Prostate gland (tissue), 2 donors: ENCODE measurements around the gene EXOC3. TPM values are rescaled to one million over a fixed set of nuclear protein-coding genes. Genes with fewer than 3 reads are reported as not detected.

Experiments used
- DNase-seq: peaks from one replicate; pipeline ENCODE4 v3.0.0-alpha.2; 2019; ENCODE audit warnings: low spot score
- H3K27ac ChIP-seq, 2 donors: fragments of 200-600 bp; sonication (generic); 2 replicates each; pipeline ENCODE4 v1.5.1; 2017 to 2019
- H3K27me3 ChIP-seq: fragments of 200-600 bp; sonication (generic); replicated peaks from 2 replicates; pipeline ENCODE4 v1.5.1; 2019; ENCODE audit not compliant: insufficient read depth
- H3K36me3 ChIP-seq, 2 donors: fragments of 200-600 bp; sonication (generic); 1 replicate in 1 of 2; 2 replicates in 1 of 2; pipeline versions ENCODE4 v1.5.1 to v1.8.1; 2017 to 2019
- H3K4me1 ChIP-seq: fragments of 200-600 bp; sonication (generic); replicated peaks from 2 replicates; pipeline ENCODE4 v1.5.1; 2019
- H3K4me3 ChIP-seq, 2 donors: fragments of 200-600 bp; sonication (generic); 2 replicates each; pipeline ENCODE4 v1.5.1; 2017 to 2019
- H3K9me3 ChIP-seq: fragments of 200-600 bp; sonication (generic); 2 replicates; pipeline ENCODE4 v1.5.1; 2017
- POLR2A ChIP-seq: fragments of 450-650 bp; IDR thresholded peaks from one replicate; pipeline ENCODE4 v1.6.1; 2016; ENCODE audit warnings: antibody characterized with exemption, mild to moderate bottlenecking
- POLR2AphosphoS5 ChIP-seq: sonication (generic); formaldehyde crosslinking; IDR thresholded peaks from one replicate; pipeline ENCODE4 v1.6.1; 2017; ENCODE audit warnings: antibody characterized with exemption
- WGBS: methylation state at CpG from one replicate; pipeline ENCODE4 v1.1.5; 2018; 5-methylcytosine and 5-hydroxymethylcytosine counted together
- intact Hi-C: fragments of 100-400 bp; cut with DNase I; formaldehyde crosslinking; loops from one replicate; pipeline ENCODE4 v1.14.2; 2022
- total RNA-seq, 2 donors: library from RNA; depleted of rRNA; stranded (reverse); fragments of >200 nt; gene quantifications; one replicate each; pipeline ENCODE4 v1.1.0, GENCODE V29; 2016
- TF ChIP-seq, protein P1 (sequence below), 4 experiments: fragments of 200-600 bp in 2 of 4; fragments of 450-650 bp in 2 of 4; sonication (generic) in 2 of 4; IDR thresholded peaks; 1 replicate in 3 of 4; 2 replicates in 1 of 4; pipeline ENCODE4 v1.5.1; 2016 to 2019; ENCODE audit warnings: antibody characterized with exemption in 4 of 4, mild to moderate bottlenecking in 2 of 4, moderate library complexity in 2 of 4

Gene EXOC3
- total RNA-seq, 2 donors from 2014 or later: 44.3 to 79.7 TPM

GRCh38 chr5:500491-500890 lies 57.5 kb downstream of the EXOC3 start:
- no peaks in the 10 kb centered on the region for H3K9me3 ChIP-seq
- no peaks in the 10 kb centered on the region for H3K4me1 ChIP-seq
- no peak overlapping the region for H3K27ac ChIP-seq
- no peak for DNase-seq
- H3K36me3 ChIP-seq: no peaks in the 10 kb centered on the region
- no peak overlapping the region for H3K4me3 ChIP-seq
- TF ChIP-seq POLR2A: no peak
- no peak for TF ChIP-seq POLR2AphosphoS5
- 84% methylated on average over 10 of the region's 10 CpGs for WGBS
- peaks cover 12% of the 10 kb centered on the region for H3K27me3 ChIP-seq
- intact Hi-C loops: no loop called here

DNA sequence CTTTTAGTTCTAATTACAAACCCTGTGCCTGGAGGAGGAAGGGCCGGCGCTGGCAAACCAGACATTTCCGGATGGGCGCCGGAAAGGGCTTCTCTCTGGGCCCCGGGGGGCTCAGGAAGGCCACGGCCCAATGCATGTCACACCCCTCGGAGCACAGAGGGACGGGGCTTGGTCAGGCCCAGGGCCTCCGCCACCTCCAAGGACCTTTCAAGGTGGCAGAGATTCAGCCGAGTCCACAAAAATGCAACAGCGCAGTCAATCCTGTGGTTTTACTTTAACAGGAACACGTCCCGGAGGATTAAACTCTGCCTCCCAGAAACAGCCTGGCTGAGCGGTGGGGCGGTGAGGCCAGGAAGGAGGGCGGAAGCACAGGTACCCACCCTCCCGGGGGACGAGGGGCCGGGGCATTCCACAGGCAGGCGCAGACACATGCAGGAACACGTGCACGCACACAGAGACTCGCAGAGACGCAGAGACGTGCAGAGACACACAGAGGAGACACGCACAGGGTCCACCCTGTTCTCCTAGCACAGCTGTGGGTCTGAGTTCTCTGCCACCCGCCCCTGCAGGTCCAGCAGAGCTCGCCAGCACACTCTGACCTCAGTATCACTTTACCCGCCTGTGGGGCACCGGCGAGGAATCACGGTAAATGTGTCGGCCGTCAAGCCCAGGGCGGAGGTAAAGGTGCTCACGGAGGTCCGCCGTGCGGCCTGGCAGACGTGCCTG lies 58.3 kb downstream of the EXOC3 start:
- H3K27me3 ChIP-seq: peaks cover 17% of the 10 kb centered on the region
- TF ChIP-seq, protein P1, sequence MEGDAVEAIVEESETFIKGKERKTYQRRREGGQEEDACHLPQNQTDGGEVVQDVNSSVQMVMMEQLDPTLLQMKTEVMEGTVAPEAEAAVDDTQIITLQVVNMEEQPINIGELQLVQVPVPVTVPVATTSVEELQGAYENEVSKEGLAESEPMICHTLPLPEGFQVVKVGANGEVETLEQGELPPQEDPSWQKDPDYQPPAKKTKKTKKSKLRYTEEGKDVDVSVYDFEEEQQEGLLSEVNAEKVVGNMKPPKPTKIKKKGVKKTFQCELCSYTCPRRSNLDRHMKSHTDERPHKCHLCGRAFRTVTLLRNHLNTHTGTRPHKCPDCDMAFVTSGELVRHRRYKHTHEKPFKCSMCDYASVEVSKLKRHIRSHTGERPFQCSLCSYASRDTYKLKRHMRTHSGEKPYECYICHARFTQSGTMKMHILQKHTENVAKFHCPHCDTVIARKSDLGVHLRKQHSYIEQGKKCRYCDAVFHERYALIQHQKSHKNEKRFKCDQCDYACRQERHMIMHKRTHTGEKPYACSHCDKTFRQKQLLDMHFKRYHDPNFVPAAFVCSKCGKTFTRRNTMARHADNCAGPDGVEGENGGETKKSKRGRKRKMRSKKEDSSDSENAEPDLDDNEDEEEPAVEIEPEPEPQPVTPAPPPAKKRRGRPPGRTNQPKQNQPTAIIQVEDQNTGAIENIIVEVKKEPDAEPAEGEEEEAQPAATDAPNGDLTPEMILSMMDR (IDR thresholded peaks at IDR 0.05): no peak
- TF ChIP-seq POLR2A: no peak
- TF ChIP-seq POLR2AphosphoS5: no peak
- intact Hi-C loops: no loop called here
- H3K9me3 ChIP-seq: no peaks in the 10 kb centered on the region
- DNase-seq: no peak
- H3K27ac ChIP-seq: no peak overlapping the region
- H3K4me1 ChIP-seq: no peaks in the 10 kb centered on the region
- H3K36me3 ChIP-seq: no peaks in the 10 kb centered on the region
- no peak overlapping the region for H3K4me3 ChIP-seq
- 32% methylated on average over 14 of the region's 41 CpGs for WGBS

- no peak overlapping the region for H3K27ac ChIP-seq
These were observed 58.8 kb downstream of the EXOC3 start for GRCh38 chr5:501831-502184.

DNA sequence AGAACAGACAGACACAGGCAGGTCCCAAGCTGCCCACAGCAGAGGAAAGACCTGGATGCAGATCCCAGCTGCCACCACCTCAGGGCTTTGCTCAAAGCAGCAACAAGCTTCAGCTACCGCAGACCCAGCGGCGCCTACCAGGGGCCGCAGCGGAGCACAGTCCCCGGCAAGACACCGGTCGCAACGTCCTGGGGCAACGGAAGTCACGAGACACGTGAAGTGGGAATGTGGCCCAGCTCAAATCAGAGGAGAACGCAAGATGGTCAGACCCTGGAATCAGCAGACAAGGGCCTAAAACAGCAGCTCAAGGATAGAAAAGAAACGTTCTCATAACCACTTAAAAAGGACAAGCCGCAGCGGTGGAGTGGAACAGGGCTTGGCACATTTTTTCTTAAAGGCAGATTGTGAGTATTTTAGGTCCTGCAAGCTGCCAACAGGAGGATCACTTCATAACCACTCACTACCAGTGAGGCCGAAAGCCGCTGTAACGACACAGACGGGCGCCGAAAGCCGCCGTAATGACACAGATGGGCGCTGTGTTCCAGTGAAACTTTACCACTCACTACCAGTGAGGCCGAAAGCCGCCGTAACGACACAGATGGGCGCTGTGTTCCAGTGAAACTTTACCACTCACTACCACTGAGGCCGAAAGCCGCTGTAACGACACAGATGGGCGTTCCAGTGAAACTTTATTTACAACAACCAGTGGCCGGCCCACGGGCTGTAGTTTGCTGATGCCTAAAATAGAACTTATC lies 59.5 kb downstream of the EXOC3 start:
- Histone ChIP-seq H3K9me3 (no peaks in the 10 kb centered on the region), H3K36me3 (no peaks in the 10 kb centered on the region), H3K27me3 (peaks cover 17% of the 10 kb centered on the region), H3K27ac (no peak overlapping the region), H3K4me1 (no peaks in the 10 kb centered on the region), H3K4me3 (no peak overlapping the region)
- DNase-seq: no peak
- intact Hi-C loops: no loop called here
- WGBS: 75% methylated on average over 36 of the region's 36 CpGs
- TF ChIP-seq POLR2AphosphoS5 (no peak), POLR2A (no peak)
- TF ChIP-seq, protein P1 (IDR thresholded peaks at IDR 0.05): no peak

More at GRCh38 chr5:501831-502184, 58.8 kb downstream of the EXOC3 start:
- no peaks in the 10 kb centered on the region for H3K4me1 ChIP-seq
- H3K4me3 ChIP-seq: no peak overlapping the region
- peaks cover 22% of the 10 kb centered on the region for H3K27me3 ChIP-seq
- no peak for DNase-seq
- H3K9me3 ChIP-seq: no peaks in the 10 kb centered on the region
- H3K36me3 ChIP-seq: no peaks in the 10 kb centered on the region
- TF ChIP-seq POLR2AphosphoS5: no peak
- TF ChIP-seq, protein P1 (IDR thresholded peaks at IDR 0.05): no peak
- no peak for TF ChIP-seq POLR2A
- 31% methylated on average over 14 of the region's 23 CpGs for WGBS
- intact Hi-C loops: no loop called here

DNA sequence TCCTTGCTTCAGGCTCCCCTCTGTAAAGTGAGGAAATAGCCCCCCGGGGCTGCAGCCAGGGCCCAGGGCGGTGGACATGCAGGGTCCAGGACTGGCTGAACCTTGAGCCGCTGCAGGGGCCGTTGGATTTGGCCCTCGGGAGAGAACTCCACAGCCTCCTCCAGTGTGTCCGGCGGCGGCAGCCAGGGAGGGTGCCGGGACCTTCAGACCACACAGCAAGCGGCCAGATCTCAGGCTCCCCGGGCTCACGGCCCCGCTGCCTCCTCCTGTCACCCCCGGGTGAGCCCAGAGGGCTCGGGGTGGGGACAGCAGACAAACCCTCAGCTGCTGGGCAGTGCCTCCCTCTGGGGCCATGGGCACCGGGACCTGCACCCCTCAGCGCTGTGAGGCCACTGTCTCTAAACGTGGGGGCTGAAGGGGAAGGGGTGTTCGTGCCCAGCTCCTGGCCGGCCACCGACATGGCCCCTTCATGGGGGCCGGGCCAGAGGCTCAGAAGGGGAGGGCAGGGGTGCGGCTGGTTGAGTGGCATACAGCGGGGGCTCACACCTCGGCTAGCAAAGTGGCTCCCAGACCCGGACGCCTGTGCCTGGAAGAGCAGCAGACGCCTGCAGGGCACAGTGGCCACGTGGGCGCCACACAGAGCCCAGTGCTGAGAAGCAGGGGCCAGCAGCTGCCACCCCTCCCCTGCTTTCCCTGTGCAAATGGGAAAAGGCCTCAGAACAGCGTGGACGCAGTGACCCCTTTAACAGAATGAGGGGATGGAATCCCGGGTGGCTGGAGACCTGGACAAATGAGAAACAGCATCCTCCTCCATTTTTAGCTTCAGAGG lies 61.6 kb downstream of the EXOC3 start:
- H3K4me3 ChIP-seq: no peak overlapping the region
- intact Hi-C loops: no loop called here
- no peak for TF ChIP-seq POLR2AphosphoS5
- TF ChIP-seq, protein P1 (IDR thresholded peaks at IDR 0.05): no peak
- no peak for TF ChIP-seq POLR2A

More for the DNA sequence above, 61.6 kb downstream of the EXOC3 start:
- Histone ChIP-seq H3K27me3 (peaks cover 12% of the 10 kb centered on the region), H3K27ac (no peak overlapping the region), H3K4me1 (no peaks in the 10 kb centered on the region), H3K36me3 (no peaks in the 10 kb centered on the region), H3K9me3 (no peaks in the 10 kb centered on the region)
- WGBS: 67% methylated on average over 31 of the region's 33 CpGs
- no peak for DNase-seq
